Vagina (tissue), 2 donors: ENCODE data around the gene COL27A1. TPM values are rescaled to one million over a fixed set of nuclear protein-coding genes. Genes with fewer than 3 reads are reported as not detected.

Experiments used
- DNase-seq, 2 donors: peaks; one replicate each; pipeline ENCODE4 v3.0.0-alpha.2; 2017; ENCODE audit errors: extremely low spot score in 2 of 2
- H3K27ac ChIP-seq: fragments of 200-600 bp; sonication (generic); one replicate; pipeline ENCODE4 v1.5.1; 2019
- H3K27me3 ChIP-seq: fragments of 200-600 bp; sonication (generic); one replicate; pipeline ENCODE4 v1.5.1; 2019
- H3K36me3 ChIP-seq, 2 donors: fragments of 200-600 bp; sonication (generic); one replicate each; pipeline ENCODE4 v1.5.1; 2017 to 2019
- H3K4me1 ChIP-seq: fragments of 200-600 bp; sonication (generic); one replicate; pipeline ENCODE4 v1.5.1; 2019
- H3K4me3 ChIP-seq, 2 donors: fragments of 200-600 bp; sonication (generic); 1 replicate in 1 of 2; 2 replicates in 1 of 2; pipeline ENCODE4 v1.5.1; 2016 to 2019
- H3K9me3 ChIP-seq: fragments of 200-600 bp; sonication (generic); one replicate; pipeline ENCODE4 v1.5.1; 2019
- CTCF ChIP-seq, 3 experiments: fragments of 450-650 bp in 2 of 3; fragments of 200-600 bp in 1 of 3; sonication (generic) in 1 of 3; IDR thresholded peaks; one replicate each; pipeline ENCODE4 v1.5.1; 2017 to 2019; ENCODE audit warnings: antibody characterized with exemption in 3 of 3, mild to moderate bottlenecking in 2 of 3, moderate library complexity in 2 of 3
- POLR2A ChIP-seq, 2 donors: fragments of 450-650 bp; IDR thresholded peaks; one replicate each; pipeline ENCODE4 v1.6.1; 2017; ENCODE audit warnings: antibody characterized with exemption in 2 of 2, mild to moderate bottlenecking in 2 of 2, moderate library complexity in 2 of 2
- POLR2AphosphoS5 ChIP-seq, 2 donors: sonication (generic); formaldehyde crosslinking; IDR thresholded peaks; one replicate each; pipeline ENCODE4 v1.9.0; 2017; ENCODE audit warnings: antibody characterized with exemption in 2 of 2, mild to moderate bottlenecking in 2 of 2, low read depth in 1 of 2; ENCODE audit not compliant: insufficient read depth in 1 of 2
- intact Hi-C: fragments of 100-400 bp; cut with DNase I; formaldehyde crosslinking; loops from one replicate; pipeline ENCODE4 v1.15.1; 2023
- total RNA-seq: library from RNA; depleted of rRNA; stranded (reverse); fragments of >200 nt; gene quantifications from one replicate; pipeline ENCODE4 v1.2.3, GENCODE V29; 2016

Gene COL27A1
- total RNA-seq, 1 donor from 2014 or later = 17.2 TPM

GRCh38 chr9:114302727-114303126, 147.4 kb downstream of the COL27A1 start:
- Histone ChIP-seq H3K4me1 (peaks cover 9% of the 10 kb centered on the region), H3K4me3 (no peak overlapping the region), H3K36me3 (peaks cover 0 to 25% of the 10 kb centered on the region in 2 donors), H3K27ac (no peak overlapping the region), H3K9me3 (no peaks in the 10 kb centered on the region), H3K27me3 (no peaks in the 10 kb centered on the region)
- intact Hi-C loops = no loop called here
- TF ChIP-seq CTCF (IDR thresholded peaks at IDR 0.05) = no peak
- DNase-seq = peak; percentile 55 to 74

- H3K36me3 ChIP-seq = peaks cover 0 to 25% of the 10 kb centered on the region in 2 donors
- no peak overlapping the region for H3K27ac ChIP-seq
- intact Hi-C loops = no loop called here
- peak in 1 of 2 donors; percentile 52 for DNase-seq
- no peak overlapping the region for H3K4me3 ChIP-seq
- H3K9me3 ChIP-seq = no peaks in the 10 kb centered on the region
- TF ChIP-seq CTCF (IDR thresholded peaks at IDR 0.05) = no peak
- TF ChIP-seq POLR2A (IDR thresholded peaks at IDR 0.05) = no peak
- no peak for TF ChIP-seq POLR2AphosphoS5 (IDR thresholded peaks at IDR 0.05; ENCODE audit: insufficient read depth in 1 of 2, low read depth in 1 of 2)
- H3K27me3 ChIP-seq = no peaks in the 10 kb centered on the region
- peaks cover 9% of the 10 kb centered on the region for H3K4me1 ChIP-seq
These were observed 148.2 kb downstream of the COL27A1 start for GRCh38 chr9:114303571-114303970.

- H3K27ac ChIP-seq = no peak overlapping the region
- H3K9me3 ChIP-seq = no peaks in the 10 kb centered on the region
- TF ChIP-seq POLR2A (IDR thresholded peaks at IDR 0.05) (no peak), CTCF (IDR thresholded peaks at IDR 0.05) (no peak), POLR2AphosphoS5 (IDR thresholded peaks at IDR 0.05; ENCODE audit: insufficient read depth in 1 of 2, low read depth in 1 of 2) (no peak)
- DNase-seq = peak; percentile 52 to 72
- intact Hi-C loops = no loop called here
- no peaks in the 10 kb centered on the region for H3K27me3 ChIP-seq
- H3K4me1 ChIP-seq = peaks cover 9% of the 10 kb centered on the region
- H3K36me3 ChIP-seq = peaks cover 0 to 23% of the 10 kb centered on the region in 2 donors
- H3K4me3 ChIP-seq = no peak overlapping the region
These were observed 148.6 kb downstream of the COL27A1 start for GRCh38 chr9:114303977-114304376.

- intact Hi-C loops = no loop called here
- TF ChIP-seq POLR2AphosphoS5 (IDR thresholded peaks at IDR 0.05; ENCODE audit: insufficient read depth in 1 of 2, low read depth in 1 of 2) (no peak), CTCF (IDR thresholded peaks at IDR 0.05) (no peak), POLR2A (IDR thresholded peaks at IDR 0.05) (no peak)
- Histone ChIP-seq H3K4me3 (no peak overlapping the region), H3K27me3 (no peaks in the 10 kb centered on the region), H3K4me1 (peaks cover 9% of the 10 kb centered on the region), H3K9me3 (no peaks in the 10 kb centered on the region), H3K36me3 (peaks cover 0 to 19% of the 10 kb centered on the region in 2 donors), H3K27ac (no peak overlapping the region)
- DNase-seq = peak; percentile 85 to 89
These were observed 149.3 kb downstream of the COL27A1 start for GRCh38 chr9:114304416-114305188.

GRCh38 chr9:114307899-114308267, 152.5 kb downstream of the COL27A1 start:
- DNase-seq = no peak
- H3K27ac ChIP-seq = no peak overlapping the region
- no peak overlapping the region for H3K4me3 ChIP-seq
- H3K4me1 ChIP-seq = peaks cover 9% of the 10 kb centered on the region
- peaks cover 0 to 10% of the 10 kb centered on the region in 2 donors for H3K36me3 ChIP-seq
- intact Hi-C loops = no loop called here
- no peaks in the 10 kb centered on the region for H3K27me3 ChIP-seq
- no peak for TF ChIP-seq POLR2AphosphoS5 (IDR thresholded peaks at IDR 0.05; ENCODE audit: insufficient read depth in 1 of 2, low read depth in 1 of 2)
- TF ChIP-seq POLR2A (IDR thresholded peaks at IDR 0.05) = no peak
- TF ChIP-seq CTCF (IDR thresholded peaks at IDR 0.05) = no peak
- H3K9me3 ChIP-seq = no peaks in the 10 kb centered on the region
